ENCODE measurements around the gene SEC14L2. TPM values are rescaled to one million over a fixed set of nuclear protein-coding genes. Genes with fewer than 3 reads are reported as not detected.
"Not testable (repeated sequence)": the region's sequence is repeated elsewhere in the genome, so short reads cannot be mapped to it uniquely, and the experiment has no call there.

Gene SEC14L2
- total RNA-seq, 1 donor from 2014 or later: 3.4 TPM

DNA sequence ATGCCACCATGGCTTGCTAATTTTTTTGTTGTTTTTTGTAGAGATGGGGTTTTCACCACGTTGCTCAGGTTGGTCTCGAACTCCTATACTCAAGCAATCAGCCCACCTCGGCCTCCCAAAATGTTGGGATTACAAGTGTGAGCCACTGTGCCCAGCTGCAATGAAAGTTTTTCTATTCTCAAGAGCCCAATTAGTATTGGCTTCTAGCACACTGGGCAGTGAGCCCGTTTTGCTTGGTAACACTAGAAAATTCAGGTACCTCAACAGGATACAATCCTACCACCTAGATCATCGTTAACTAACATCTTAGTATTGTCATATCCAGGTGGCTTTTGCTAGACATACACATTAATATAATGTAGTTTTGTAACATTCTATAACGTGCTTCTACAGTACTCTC, 56.0 kb downstream of the SEC14L2 start:
- no peak for DNase-seq (ENCODE audit: low spot score)

- no peak for DNase-seq (ENCODE audit: low spot score)
Measured at GRCh38 chr22:30453731-30454510, 57.1 kb downstream of the SEC14L2 start.

- DNase-seq (ENCODE audit: low spot score): no peak
Measured at GRCh38 chr22:30455075-30455840, 58.4 kb downstream of the SEC14L2 start.

DNA sequence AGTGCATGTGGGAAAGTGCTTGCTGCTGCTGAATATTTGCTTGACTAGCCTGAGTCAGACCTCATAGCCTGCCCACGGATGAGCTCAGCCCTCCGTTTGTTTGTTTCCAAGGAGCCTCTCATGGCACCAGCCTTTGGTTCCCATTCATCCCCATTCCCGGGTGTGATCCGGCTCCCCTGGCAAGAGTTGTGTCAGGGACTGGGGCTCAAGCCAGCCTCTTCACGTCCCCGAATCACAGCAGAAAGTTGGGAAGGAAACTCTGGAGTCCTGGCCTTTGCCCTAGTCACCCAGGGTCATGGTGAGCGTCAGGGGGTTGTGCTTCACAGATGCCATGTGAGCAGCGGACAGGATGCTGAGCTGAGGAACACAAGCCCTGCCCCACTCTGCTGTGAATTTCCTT, 61.2 kb downstream of the SEC14L2 start:
- no peak for DNase-seq (ENCODE audit: low spot score)

DNA sequence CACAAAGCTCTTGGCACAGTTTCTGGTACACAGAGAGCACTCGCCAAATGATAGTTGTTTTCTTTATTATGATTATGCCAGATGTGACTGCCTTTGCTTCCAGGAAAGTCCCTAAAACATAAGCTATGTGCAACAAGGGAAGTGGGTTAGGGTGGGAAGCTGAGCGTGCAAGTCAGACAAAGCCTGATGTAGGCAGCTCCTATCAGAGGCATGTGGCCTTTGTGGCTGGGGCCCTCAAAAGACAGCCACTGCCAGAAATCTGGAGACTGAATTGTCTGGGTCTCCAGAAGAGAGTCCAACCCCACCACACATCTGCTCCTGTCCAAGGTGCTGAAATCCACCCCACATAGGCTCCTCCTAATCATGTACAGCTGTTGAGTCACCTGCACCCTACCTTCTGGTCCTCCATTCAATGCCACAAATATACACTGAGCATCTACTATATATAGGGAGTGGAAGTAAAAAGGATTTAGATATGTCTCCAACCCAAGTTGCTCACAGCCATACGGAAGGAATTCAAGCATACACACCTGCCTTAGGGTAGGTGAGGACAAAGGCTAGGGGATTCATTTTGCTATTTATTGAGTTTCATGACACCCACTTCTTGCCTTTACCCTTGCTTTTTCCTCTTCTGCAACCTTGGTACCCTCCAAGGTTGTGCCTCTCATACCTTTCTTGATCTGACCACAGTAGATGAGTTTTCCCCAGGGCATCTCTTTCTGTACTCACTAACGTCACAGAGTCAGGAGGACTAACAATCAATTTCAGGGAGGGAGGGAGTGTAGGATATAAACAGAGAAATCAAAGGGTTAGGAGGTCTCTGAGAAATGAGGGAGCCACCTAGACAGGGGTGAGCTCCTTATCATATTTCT, 62.6 kb downstream of the SEC14L2 start:
- no peak for DNase-seq (ENCODE audit: low spot score)

GRCh38 chr22:30460147-30460546, 63.3 kb downstream of the SEC14L2 start:
- no peak for DNase-seq (ENCODE audit: low spot score)

DNA sequence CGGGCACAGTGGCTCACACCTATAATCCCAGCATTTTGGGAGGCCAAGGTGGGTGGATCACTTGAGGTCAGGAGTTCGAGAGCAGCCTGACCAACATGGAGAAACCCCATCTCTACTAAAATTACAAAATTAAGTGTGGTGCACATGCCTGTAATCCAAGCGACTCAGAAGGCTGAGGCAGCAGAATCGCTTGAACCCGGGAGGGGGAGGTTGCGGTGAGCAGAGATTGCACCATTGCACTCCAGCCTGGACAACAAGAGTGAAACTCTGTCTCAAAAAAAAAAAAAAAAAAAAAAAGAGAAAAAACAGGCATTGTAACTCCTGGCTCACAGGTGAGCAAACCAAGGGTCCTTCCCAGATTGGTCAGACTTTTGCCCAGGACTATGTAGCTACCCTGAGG, 63.7 kb downstream of the SEC14L2 start:
- not testable (repeated sequence) for DNase-seq (ENCODE audit: low spot score)

- no peak for DNase-seq (ENCODE audit: low spot score)
Measured at GRCh38 chr22:30469165-30469564, 72.3 kb downstream of the SEC14L2 start.

DNA sequence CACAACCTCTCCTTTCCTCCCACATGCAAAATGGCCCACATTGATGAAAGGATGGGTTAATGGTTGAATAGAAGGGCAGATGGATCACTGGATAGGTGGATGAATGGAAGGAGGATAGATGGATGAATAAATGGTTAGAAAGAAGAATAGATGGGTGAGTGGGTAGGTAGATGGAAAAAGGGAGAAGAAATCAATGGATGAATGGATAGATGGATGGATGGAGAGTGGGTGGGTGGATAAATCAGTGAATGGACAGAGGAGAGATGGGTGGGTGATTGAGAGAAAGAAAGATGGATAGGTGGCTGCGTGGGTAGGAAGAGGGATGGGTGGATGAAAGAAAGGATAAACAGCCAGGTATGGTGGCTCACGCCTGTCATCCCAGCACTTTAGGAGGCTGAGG, 73.8 kb downstream of the SEC14L2 start:
- no peak for DNase-seq (ENCODE audit: low spot score)

DNA sequence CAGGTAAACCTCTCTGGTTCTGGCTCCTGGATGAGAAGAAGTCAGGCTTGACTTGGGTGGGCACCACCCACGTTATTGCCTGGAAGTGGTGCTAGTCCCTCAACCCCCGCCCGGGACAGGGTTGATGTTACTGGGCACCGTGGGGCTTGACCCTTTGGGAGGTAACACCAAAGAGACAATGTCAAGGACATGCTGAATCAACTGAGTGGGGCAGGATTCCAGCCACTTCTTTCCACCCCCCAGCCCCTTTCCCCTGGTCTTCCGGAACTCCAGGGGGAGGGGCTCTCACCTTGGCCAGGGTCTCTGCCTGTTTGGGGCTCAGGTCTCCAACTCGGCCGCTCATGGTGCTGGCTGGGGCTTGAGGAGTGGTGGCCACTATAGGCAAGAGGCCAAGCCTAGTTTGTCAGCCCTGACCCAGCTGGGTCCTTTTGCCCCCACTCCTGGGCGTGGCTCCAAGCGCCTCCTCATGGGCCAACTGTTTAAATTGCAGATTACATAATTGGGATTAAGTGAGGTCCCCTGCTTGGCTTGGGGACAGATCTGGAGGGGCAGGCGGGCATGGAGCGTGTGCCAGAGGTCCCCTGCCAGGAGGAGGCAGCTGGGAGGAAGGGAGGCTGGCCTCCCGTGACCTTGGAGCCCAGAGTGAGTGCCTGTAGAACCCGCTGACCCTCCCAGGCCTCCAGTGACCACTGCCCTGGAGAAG, 74.9 kb downstream of the SEC14L2 start, which contains the start of gene SEC14L3:
Gene SEC14L3 (minus strand): TSS at position 402 of the 703 bp plus-strand sequence. CDS start 59 bp downstream, at position 343.
- no peak for DNase-seq (ENCODE audit: low spot score)

DNA sequence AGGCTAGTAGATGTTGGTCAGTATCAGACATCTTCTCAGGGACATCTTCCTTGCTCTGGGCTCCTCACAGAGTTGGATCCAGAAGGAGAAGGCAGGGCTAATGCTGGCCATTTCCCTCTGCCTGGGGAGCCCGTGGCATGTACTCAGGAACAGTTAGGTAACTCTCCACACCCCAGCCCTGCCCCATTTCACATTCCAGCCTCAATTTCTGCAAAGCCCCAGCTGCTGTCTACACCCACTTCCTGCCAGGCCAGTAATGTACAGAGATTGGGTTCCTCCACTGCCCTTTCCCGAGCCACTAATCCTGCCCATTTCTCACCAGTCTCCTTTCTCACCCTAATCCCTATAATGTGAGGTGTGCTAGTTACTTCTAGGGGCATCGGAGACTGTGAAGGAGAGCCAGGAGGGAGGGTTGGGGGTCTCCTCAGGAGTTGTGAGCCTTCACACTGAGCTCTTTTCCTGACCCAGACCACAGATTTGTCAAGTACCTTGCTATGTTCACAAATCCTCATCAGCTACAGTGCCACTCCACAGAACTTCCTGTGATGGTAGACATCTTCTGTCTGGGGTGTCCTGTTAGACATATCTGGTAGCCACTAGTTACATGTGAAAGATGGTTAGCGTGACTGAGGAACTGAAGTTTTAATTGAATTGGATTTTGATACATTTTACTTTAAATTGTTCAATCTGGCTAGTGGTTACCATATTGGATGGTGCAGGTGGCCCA, 76.3 kb downstream of the SEC14L2 start:
- no peak for DNase-seq (ENCODE audit: low spot score)

DNA sequence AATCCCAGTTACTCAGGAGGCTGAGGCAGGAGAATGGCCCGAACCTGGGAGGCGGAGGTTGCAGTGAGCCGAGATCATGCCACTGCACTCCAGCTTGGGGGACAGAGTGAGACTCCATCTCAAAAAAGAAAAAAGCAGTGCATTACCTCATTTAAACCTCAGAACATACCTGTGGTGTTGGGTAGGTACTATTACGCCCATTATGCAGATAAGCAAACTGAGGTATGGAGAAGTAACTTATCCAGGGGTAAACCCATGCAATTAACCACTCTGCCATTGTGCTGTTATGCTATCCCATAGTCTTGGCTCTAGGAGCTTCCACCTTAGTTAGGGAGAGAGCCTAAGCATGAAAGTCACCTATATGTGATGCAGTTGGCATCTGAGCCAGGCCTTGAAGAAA, 77.3 kb downstream of the SEC14L2 start:
- no peak for DNase-seq (ENCODE audit: low spot score)

Other genes starting within 250 kb of the SEC14L2 start
- 34.8 TPM for gene LIF, start 150.3 kb upstream of the SEC14L2 start, total RNA-seq
- gene OSM, start 130.2 kb upstream of the SEC14L2 start, total RNA-seq: 8.0 TPM
- 11.6 TPM for gene CASTOR1, start 107.5 kb upstream of the SEC14L2 start, total RNA-seq
- 25.8 TPM for gene TBC1D10A, start 70.1 kb upstream of the SEC14L2 start, total RNA-seq
- gene SF3A1, start 40.1 kb upstream of the SEC14L2 start, total RNA-seq: 119 TPM
- gene CCDC157, start 40.0 kb upstream of the SEC14L2 start, total RNA-seq: 0.77 TPM
- 9.1 TPM for gene RNF215, start 9.6 kb upstream of the SEC14L2 start, total RNA-seq
- gene MTFP1, start 28.8 kb downstream of the SEC14L2 start, total RNA-seq: 13.3 TPM
- not detected for gene SEC14L3, start 75.0 kb downstream of the SEC14L2 start, total RNA-seq
- not detected for gene SEC14L4, start 108.7 kb downstream of the SEC14L2 start, total RNA-seq
- gene SEC14L6, start 149.7 kb downstream of the SEC14L2 start, total RNA-seq: not detected
- not detected for gene GAL3ST1, start 177.6 kb downstream of the SEC14L2 start, total RNA-seq
- gene PES1, start 194.9 kb downstream of the SEC14L2 start, total RNA-seq: 59.4 TPM
- gene TCN2, start 210.2 kb downstream of the SEC14L2 start, total RNA-seq: 46.5 TPM
- 3.7 TPM for gene SLC35E4, start 238.8 kb downstream of the SEC14L2 start, total RNA-seq